Endometrium (tissue), 2 donors: ENCODE data around the gene HIVEP1.
"Not testable (repeated sequence)": the region's sequence is repeated elsewhere in the genome, so short reads cannot be mapped to it uniquely, and the experiment has no call there.

Source experiments
- FAIRE-seq: peaks from 2 replicates; lab custom pipeline; 2012; peaks lifted over from hg19 to GRCh38; lab: Jason Lieb, UNC
- donor health status: control.
- donor health status: control.

HIVEP1 gene

DNA sequence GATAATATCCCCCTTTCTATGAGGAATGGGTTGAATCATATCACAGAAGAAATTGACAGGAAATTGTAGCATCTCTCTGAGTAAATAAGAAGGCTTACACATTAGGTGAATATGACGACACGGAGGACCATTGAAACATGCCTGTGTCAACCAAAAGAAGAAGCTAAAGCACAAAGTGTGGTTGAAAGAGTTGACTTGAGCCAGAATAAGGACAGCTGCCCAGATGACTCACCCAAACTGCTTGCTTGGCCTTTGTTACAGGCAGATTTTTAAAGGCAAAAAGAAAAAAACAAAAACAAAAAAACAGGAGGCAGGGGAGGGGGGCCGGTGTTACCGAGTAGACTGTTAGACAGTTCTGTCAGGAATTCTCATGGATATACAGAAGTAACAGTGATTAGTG is 148.2 kb downstream of the HIVEP1 start:
- no peak for FAIRE-seq

DNA sequence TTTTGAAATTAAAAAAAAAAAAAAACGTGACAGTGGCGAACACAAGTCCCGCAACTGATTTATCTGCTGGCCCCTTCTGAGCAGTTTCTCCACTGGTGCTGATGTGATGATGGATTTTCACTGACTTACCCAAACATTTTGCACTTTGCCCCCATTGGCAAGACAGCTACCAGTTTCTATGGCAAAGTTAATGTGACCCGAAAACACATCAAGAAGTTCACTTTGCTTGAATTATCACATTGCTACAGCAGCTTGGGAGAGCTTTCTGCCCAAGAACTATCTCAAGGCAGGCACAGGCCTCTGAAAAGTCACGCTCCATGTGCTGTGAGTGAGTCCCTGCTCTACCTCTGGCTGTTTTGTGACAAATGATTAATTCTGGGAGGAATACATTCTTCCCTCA is 150.1 kb downstream of the HIVEP1 start:
- FAIRE-seq, result no peak

DNA sequence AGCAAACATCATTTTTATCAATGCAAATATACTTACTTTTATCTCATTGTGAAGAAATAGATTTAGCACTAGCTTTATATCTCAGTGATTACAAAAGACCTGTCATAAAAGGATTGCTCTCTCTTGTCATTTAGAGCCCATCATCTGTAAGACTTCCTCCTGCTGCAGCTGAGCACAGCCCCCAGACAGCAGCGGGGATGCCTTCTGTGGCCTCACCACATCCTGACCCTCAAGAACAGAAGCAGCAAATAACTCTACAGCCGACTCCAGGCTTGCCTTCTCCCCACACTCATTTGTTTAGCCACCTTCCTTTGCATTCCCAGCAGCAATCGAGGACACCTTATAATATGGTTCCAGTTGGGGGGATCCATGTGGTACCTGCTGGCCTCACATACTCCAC is 151.0 kb downstream of the HIVEP1 start:
- FAIRE-seq, result no peak

DNA sequence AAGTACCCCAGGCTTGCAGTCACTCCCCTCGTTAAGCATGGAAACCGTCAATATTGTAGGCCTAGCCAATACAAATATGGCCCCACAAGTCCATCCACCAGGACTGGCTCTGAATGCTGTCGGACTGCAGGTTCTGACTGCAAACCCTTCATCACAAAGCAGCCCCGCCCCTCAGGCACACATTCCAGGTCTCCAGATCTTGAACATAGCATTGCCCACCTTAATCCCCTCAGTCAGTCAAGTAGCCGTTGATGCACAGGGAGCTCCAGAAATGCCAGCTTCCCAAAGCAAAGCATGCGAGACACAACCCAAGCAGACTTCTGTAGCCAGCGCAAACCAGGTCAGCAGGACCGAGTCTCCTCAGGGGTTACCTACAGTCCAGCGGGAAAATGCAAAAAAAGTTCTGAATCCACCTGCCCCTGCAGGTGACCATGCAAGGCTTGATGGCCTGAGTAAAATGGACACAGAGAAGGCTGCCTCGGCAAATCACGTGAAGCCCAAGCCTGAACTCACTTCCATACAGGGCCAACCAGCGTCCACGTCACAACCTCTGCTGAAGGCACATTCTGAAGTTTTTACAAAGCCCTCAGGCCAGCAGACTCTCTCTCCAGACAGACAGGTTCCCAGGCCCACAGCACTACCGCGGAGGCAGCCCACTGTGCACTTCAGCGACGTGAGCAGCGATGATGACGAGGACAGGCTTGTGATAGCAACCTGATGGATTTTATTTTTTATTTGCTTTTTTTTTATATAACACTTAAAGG is 151.8 kb downstream of the HIVEP1 start:
- FAIRE-seq, result no peak

DNA sequence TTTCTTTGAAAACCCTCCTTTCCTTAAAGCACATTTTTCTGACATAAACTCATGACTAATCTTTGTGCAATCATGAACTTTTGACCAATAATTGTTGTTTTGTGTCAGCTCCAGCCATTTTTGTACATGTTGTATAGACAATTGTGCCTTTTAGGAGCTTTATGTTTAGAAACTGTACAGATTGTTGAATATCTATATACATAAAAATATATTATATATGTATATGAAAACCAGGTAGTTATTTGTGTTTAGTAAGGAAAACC is 152.3 kb downstream of the HIVEP1 start:
- peak; percentile 31 for FAIRE-seq

DNA sequence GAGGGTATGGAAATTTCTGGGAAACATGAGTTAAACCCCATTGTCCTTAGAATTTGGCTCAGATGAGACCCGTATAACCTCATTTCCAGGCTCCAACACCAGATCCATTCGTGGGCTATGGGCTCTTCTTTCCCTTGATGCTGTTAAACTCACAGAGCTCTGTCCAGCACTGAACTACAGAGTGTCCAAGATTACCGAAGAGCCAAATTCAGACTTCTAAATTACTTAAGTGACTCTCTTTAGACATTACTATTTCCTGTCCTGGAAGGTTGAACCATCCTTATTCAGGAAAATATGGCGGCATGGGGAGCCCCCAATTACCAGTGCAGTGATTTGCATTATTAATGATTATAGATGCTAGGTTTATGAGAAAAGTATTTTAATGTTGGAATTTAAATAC is 153.2 kb downstream of the HIVEP1 start:
- FAIRE-seq, result no peak

DNA sequence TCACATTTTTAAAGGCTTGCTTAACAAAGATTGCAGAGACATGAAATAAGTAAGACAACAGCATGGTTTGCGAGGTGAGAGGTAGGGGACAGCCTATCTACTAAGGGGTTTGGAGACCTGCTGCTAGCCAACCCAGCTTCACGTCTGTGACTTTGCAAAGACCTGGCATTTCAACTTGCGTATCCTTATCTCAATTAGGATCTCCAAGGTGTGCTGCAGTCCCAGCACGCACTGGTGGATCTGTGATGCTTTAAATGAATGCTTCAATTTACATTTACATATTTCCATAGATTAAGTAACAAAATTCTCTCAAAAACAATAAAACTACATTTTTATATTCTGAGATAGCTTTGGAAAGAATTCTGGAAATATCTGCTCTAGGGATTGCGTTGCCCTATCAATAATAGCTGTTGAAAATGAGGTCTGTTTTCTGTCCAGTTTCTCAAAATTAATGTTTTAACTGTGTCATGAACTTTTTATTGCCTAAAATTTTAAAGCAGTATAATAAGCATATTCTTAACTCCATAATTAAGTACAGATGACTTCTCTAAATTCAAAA is 153.7 kb downstream of the HIVEP1 start:
- no peak for FAIRE-seq

DNA sequence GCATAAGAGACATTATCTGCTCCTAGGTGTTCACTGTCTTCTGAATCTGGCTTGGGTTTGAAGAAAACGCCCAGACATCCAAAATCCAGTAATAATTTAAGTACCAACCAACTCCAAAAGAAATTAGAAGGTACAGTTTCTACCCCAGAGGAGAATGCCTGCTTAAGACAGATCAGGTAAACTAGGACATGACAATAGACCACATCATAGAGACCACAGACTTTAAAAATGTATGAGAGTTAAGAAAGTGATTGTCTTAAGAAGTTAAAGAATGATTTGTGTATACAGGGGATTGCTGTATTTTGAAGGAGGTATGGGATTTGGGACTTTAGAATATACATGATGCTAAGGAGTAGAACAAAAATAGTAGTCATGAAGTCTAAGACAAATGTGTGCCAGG is 157.3 kb downstream of the HIVEP1 start:
- FAIRE-seq, result no peak

DNA sequence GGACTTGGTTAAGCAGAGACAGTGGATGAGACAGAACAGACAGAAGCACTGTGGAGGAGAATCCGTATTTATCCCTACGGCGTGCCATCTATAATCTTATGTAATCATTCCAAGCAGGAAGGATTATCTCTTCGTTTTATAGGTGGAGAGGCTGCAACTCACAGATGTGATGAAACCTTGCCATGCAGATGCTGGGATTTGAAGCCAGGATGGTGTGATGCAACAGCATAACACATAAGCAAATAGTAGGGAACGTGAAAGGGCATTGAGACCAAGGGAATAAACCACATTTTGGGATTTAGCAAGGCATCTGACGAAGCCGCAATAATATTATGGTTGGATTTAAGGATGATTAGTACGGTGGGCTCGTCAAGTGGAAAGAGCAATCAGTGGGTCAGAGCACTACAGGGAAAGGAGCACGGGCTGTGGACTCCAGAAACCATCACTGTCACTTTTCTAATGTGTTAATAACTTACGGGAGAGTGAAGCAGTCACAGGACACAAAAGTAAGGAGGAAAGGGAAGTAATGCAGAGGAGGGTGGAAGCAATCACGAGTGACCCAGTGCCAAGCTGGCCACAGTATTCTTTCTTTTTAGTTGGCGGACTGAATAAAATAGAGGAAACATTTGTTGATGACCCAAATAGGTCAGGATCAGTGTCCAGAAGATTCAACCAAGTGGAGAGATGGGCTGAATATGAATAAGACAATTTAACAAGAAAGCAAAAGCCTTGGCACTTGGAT is 158.4 kb downstream of the HIVEP1 start:
- FAIRE-seq, result no peak

DNA sequence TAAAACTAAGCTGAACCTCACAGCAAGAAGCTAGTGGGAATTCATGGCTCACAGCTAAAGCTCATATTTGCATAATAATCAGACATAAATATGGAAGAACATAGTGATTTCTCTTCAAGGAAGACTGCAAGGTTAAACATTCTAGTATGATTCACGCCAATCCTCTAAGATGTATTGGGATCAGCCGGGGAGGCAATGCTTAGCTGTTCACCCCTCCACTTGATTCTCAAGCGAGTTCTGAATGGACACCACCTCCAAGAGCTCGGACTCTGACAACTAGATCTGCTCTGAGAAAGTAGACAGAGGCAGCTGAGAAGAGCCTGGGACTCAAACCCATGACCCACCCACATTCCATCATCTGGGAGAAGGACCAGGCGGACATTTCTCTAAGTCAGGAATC is 159.6 kb downstream of the HIVEP1 start:
- no peak for FAIRE-seq

DNA sequence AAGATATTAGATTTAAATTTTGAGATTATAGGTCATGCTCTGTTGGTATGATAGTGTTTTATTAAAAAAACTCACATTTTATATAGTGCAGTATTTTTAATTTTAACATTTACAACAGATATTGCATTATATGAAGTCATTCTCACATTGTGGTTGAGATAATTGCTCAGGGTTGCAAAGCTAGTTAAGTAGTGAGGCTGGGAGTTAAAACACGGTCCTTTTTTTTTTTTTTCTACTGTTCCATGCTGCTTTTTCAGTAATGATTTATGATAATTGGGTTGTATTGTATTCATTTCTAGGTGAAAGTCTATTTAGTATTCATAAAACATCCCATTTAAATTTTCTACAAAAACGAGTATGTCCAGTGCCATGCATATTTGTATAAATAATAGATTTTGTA is 160.5 kb downstream of the HIVEP1 start:
- no peak for FAIRE-seq

DNA sequence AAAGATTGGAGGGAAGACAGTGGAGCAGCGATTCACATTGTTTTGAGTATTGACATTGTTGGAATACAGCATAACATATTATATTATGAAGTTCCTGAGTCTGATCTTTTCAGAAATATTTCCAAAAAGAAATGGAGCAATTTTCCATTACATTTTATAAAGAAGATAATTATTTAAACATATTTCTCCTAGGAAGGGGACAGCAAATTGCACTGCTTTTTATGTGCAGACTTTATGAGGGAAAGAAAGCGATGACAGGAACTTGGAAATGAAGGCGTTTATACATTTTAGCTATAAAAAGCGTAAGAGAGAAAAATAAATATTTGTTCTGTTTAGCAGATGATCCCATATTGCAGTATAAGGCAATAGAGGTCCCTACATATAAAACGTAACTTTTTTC is 161.1 kb downstream of the HIVEP1 start:
- no peak for FAIRE-seq

DNA sequence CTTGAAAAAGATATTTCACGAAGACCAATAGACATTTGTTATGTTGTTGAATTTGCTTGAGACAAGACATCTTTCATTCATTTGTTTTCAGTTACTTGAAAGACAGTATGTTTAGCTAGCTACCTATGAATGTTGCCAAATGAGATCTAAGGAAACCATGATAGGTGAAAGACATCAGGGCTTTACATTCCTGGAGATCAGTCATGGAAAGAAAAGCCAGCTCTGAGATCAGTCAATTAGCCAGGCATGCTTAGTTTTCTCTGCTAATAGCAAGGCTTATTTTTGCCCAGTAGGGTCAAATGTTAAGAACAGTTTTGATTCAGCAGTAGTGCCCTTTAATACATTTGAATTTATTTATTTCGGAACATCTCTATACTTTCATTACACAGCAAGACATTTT is 161.5 kb downstream of the HIVEP1 start:
- no peak for FAIRE-seq

DNA sequence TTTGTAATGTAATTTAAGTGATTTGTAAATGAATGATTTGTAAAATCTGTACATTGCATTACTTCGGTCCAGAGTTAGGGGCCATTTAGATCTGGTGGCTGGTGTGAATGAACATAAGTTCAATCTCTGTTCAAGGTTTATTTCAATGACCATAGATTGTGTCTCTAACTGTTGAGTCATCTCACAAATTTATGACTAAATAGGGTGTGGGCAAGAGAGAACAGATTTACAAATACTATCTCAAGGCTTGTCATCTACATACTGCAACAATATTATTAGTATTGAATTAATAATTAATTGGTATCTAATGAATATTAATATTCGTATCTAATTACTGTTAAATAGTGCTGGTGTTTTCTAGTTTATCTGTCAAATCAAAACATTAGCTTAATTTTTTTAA is 162.8 kb downstream of the HIVEP1 start:
- FAIRE-seq, result peak; percentile 12

DNA sequence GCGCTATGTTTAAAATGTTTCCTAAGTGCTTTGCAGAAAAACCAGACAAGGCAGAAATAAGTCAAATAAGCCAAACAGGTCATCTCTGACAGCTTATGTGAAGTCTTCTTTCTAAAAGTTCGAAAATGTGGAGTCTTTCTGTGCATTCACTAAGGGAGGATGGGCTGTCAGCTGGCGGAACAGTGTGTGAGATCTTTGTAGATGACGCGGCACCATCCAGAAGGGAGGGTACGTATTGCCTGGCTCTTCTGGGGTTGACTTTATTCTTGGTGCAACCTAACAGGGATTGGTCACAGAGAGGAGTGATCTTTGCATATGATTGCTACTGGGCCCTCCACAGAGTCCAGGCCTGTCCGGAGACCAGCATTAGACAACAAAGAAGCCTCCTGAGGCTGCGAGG is 163.5 kb downstream of the HIVEP1 start:
- FAIRE-seq, result no peak

DNA sequence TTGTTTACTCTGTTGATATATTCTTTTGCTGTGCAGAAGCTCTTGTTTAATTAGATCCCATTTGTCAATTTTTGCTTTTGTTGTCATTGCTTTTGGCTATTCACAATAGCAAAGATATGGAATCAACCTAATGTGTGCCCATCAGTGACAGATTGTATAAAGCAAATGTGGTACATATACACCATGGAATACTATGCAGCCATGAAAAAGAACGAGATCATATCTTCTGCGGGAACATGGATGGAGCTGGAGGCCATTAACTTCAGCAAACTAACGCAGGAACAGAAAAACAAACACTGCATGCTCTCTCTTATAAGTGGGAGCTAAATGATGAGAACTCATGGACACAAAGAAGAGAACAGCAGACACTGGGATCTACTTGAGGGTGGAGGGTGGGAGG is 164.7 kb downstream of the HIVEP1 start:
- FAIRE-seq, result not testable (repeated sequence)

DNA sequence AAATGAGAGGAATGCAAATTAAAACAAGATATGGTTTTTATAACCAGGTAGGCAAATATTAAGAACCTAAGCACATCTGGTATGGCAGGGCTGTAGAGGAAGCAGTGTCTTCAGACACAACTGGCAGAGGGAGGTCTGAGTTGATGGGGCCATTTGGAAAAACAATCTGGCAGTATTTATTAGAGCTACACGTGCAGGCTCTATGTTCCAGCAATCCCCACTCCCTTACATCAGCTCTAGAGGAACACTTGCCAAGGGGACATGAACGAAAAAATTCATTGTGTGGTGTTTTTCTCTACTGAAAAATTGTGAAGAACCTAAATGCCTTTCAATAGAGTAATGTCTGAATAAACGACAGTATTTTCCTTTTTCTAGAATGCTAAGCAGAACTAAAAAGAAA is 166.4 kb downstream of the HIVEP1 start:
- no peak for FAIRE-seq

DNA sequence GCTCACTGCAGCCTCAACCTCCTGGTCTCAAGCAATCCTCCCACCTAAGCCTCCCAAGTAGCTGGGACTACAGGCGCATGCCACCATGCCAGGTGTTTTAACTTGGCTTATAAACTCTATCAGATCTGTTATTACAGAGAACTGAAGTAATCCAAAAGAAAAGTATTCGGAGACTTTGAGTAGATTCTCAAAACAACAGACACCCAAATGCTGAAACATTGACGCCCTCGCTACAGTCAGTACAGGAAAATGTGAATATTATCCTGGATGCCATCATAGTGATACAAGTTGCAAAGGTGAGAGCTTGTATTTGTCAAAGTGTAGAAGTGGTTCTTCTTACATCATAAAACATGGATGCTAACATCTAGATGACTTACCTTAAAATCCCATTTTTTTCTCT is 169.4 kb downstream of the HIVEP1 start:
- FAIRE-seq, result no peak

DNA sequence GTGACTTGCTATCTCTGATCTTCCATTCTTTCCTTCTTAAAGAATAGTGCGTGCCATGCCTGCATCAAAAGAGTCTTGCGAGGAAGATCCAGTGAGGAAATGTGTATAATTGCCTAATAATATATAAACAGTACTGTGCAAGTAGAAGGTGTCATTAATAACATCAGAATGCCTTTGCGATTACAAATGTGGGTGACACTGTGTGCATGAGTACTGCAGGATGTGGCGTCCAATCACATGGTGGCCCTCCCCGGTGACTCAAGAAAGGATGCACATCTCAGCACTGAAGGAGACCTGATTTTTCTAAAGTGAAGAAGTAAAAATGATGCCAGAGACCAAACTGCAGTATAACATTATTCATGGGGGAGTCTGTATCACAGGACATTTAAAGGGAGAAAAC is 170.6 kb downstream of the HIVEP1 start:
- no peak for FAIRE-seq

DNA sequence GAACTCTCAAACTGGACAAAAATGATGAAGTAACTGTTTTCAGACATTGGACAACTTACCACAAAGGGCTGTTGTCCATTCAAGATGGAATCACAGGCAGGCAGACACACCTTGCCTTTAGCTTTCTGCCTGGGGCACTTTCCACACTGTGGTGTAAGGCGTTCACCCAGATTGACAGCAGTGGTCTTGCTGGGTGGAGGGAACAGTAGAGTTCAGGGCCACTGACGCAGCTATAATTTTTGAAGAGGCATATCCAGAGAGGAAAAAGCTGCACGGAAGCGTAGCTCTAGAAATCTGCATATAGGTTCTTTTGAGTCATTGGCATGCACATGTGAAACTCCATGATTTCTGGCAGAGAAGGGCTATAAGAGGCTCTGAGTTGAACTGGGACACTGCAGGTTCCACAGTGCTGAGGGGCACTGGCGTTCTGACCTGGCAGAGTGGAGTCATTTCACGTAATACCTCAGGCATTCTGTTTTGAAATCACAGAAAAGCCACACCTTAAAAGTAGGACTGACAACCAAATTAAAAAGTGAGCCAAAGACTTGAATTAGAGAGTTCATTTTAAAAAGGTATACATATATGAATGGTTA is 173.1 kb downstream of the HIVEP1 start:
- no peak for FAIRE-seq

DNA sequence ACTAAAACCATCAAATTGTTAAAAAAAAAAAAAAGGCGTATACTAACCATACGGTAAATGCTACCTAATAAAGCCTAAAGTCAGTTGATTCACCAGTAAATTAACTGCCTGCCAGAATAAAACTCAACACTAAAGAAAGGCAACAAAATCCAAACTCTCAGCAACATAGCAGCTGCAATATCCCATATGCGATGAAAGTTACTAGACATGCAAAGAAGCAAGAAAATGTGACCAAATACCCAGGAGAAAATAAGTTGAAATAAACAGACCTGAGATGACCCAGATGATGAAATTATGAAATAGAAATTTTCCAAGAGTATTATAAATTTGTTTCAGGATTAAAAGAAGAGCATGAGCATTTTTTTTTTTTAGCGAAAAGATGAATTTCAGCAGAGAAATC is 174.4 kb downstream of the HIVEP1 start:
- FAIRE-seq, result no peak

DNA sequence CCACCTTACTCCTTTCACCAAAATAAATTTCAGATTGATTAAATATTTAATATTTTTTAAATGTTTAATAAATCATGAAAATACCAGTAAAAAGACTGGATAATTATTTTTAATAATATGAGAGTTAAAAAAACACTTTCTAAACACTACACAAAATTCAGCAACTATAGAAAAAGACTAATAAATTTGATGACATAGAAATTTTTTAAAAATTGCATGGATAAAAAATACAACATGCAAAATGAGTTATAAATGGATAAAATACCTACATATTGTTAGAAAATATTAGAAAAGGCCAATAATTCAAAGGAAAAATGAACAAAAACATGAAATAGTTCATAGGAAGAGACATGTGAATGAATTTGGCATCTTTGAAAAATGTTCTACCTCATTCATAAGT is 177.0 kb downstream of the HIVEP1 start:
- FAIRE-seq, result peak; percentile 67

DNA sequence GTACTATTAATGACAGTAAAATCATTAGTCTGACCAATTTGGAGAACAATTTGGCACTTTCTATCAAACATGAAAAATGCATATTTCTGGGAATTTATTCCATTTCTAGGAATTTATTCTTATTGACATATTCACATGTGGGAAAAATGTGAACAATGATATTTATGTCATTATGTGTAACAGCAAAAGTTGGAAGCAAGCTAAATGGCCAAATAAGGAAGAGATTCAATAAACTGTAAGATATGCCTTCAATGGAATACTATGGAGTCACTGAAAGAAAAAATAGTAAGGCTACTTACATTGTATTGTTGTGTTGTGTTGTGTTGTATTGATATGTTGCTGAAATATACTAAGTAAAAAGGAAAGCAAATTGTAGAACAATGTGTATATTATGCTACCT is 177.5 kb downstream of the HIVEP1 start:
- FAIRE-seq, result no peak

DNA sequence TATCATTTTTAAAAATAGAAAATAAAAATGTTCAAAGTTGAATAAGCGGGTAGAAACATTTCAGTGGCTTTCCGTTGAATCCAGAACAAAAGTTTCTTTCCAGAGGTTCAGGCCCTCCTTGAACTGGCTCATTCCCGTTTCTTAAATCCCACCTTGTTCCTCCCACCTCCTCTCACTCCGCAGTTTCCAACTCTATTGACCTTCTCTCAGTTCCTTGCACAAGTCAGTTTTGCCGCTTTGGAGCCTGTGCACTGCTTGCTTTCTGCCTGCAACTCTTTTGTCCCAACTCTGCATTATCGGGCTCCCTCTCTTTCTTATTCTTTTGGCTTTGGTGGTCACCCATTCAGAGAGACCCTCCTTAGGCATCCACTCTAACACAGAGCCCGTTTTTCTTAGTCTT is 178.1 kb downstream of the HIVEP1 start:
- FAIRE-seq, result no peak
